Spinal cord (tissue), 10 donors: ENCODE results near the gene UBE2D2. TPM values are rescaled to one million over a fixed set of nuclear protein-coding genes. Genes with fewer than 3 reads are reported as not detected.
"Not testable (repeated sequence)": the region's sequence is repeated elsewhere in the genome, so short reads cannot be mapped to it uniquely, and the experiment has no call there.

Experiments used
- DNase-seq, 6 donors: peaks; one replicate each; pipeline versions ENCODE4 v3.0.0 to v3.0.0-alpha.2; 2013 to 2015; ENCODE audit warnings: low spot score in 6 of 6, low read depth in 4 of 6
- H3K27ac ChIP-seq: one replicate; pipeline ENCODE4 v1.5.1; 2013; ENCODE audit warnings: low read depth, low read length, control low read depth
- H3K27me3 ChIP-seq: one replicate; pipeline ENCODE4 v1.6.1; 2013; ENCODE audit warnings: low read length; ENCODE audit not compliant: control insufficient read depth, insufficient read depth
- H3K36me3 ChIP-seq: one replicate; pipeline ENCODE4 v1.6.1; 2013; ENCODE audit warnings: low read length; ENCODE audit not compliant: control insufficient read depth, insufficient read depth
- H3K4me1 ChIP-seq: one replicate; pipeline ENCODE4 v1.6.1; 2013; ENCODE audit warnings: low read length; ENCODE audit not compliant: control insufficient read depth, insufficient read depth
- H3K4me3 ChIP-seq: one replicate; pipeline ENCODE4 v1.5.1; 2013; ENCODE audit warnings: low read depth, low read length, control low read depth
- H3K9me3 ChIP-seq: one replicate; pipeline ENCODE4 v1.6.1; 2013; ENCODE audit warnings: low read length; ENCODE audit not compliant: control insufficient read depth, insufficient read depth
- WGBS: methylation state at CpG from one replicate; pipeline ENCODE4 v1.1.5; 2013; ENCODE audit warnings: missing lambda C conversion rate; ENCODE audit not compliant: insufficient coverage; 5-methylcytosine and 5-hydroxymethylcytosine counted together
- long read RNA-seq, 4 donors: transcript quantifications; one replicate each; lab custom pipeline, GENCODE V29; 2026
- polyA plus RNA-seq, 2 donors: library from polyadenylated mRNA; unstranded; fragments of 120-200 nt; gene quantifications; one replicate each; pipeline ENCODE4 v1.2.1, GENCODE V29; 2013; ENCODE audit not compliant: insufficient read length in 2 of 2
- total RNA-seq, 2 donors: library from RNA; depleted of rRNA in 1 of 2; stranded (reverse); fragments of 120-200 nt in 1 of 2; fragments of >200 nt in 1 of 2; gene quantifications; one replicate each; pipeline versions ENCODE4 v1.2.3 to v1.2.4, GENCODE V29; 2013 to 2014
- donor health status: healthy.

UBE2D2 gene
- 100 to 1,000 TPM; 108 TPM for total RNA-seq
- 100 to 1,000 TPM; 171 to 185 TPM for polyA plus RNA-seq
- long read RNA-seq, donor 1, transcript UBE2D2-202 (7 exons, 2,702 nt) = major isoform, 66 of 167 reads
- long read RNA-seq, donor 1, partial matches to known transcripts = 101 of 167 reads
- long read RNA-seq, donor 1, other reads (novel, unspliced or antisense) = 0 of 167 reads
- long read RNA-seq, donor 2, transcript UBE2D2-202 (7 exons, 2,702 nt) = major isoform, 34 of 57 reads
- long read RNA-seq, donor 2, partial matches to known transcripts = 17 of 57 reads
- long read RNA-seq, donor 2, other reads (novel, unspliced or antisense) = 5 of 57 reads
- long read RNA-seq, donor 3, transcript UBE2D2-202 (7 exons, 2,702 nt) = major isoform, 52 of 84 reads
- long read RNA-seq, donor 3, partial matches to known transcripts = 24 of 84 reads
- long read RNA-seq, donor 3, other reads (novel, unspliced or antisense) = 7 of 84 reads
- long read RNA-seq, donor 4, transcript UBE2D2-202 (7 exons, 2,702 nt) = major isoform, 60 of 197 reads
- long read RNA-seq, donor 4, partial matches to known transcripts = 124 of 197 reads
- long read RNA-seq, donor 4, other reads (novel, unspliced or antisense) = 9 of 197 reads

- peak within 1 kb of the TSS; percentile 93 for H3K27ac ChIP-seq
- H3K4me1 ChIP-seq = peaks cover 20% of the 10 kb centered on the region
- H3K36me3 ChIP-seq = peaks cover 6% of the 10 kb centered on the region
- no peaks in the 10 kb centered on the region for H3K9me3 ChIP-seq
- WGBS = under 1% methylated on average over 87 of the region's 89 CpGs
- DNase-seq = peak; percentile 93 to 99 (median 97)
- H3K27me3 ChIP-seq = no peaks in the 10 kb centered on the region
- H3K4me3 ChIP-seq = peak within 1 kb of the TSS; percentile 78
Measured at GRCh38 chr5:139560752-139561654, at the start of gene UBE2D2. TSS of gene UBE2D2 (plus strand) at chr5:139561339. CDS start at chr5:139561792, 453 bp downstream.

GRCh38 chr5:139512786-139513390 lies 48.3 kb upstream of the UBE2D2 start:
- DNase-seq = no peak
- no peak overlapping the region for H3K4me3 ChIP-seq
- H3K4me1 ChIP-seq = peaks cover 5% of the 10 kb centered on the region
- H3K27me3 ChIP-seq = no peaks in the 10 kb centered on the region
- WGBS = 89% methylated on average over 4 of the region's 6 CpGs
- no peaks in the 10 kb centered on the region for H3K9me3 ChIP-seq
- no peaks in the 10 kb centered on the region for H3K36me3 ChIP-seq
- no peak overlapping the region for H3K27ac ChIP-seq

- not testable (repeated sequence) for H3K9me3 ChIP-seq, H3K27ac ChIP-seq
Measured at GRCh38 chr5:139513434-139513833, 47.7 kb upstream of the UBE2D2 start.

GRCh38 chr5:139513852-139514485 lies 47.2 kb upstream of the UBE2D2 start:
- Histone ChIP-seq H3K27ac (no peak overlapping the region), H3K36me3 (no peaks in the 10 kb centered on the region), H3K9me3 (no peaks in the 10 kb centered on the region), H3K27me3 (no peaks in the 10 kb centered on the region), H3K4me3 (no peak overlapping the region), H3K4me1 (peaks cover 14% of the 10 kb centered on the region)
- DNase-seq = no peak
- WGBS = 88% methylated on average over 5 of the region's 6 CpGs

More at GRCh38 chr5:139513434-139513833, 47.7 kb upstream of the UBE2D2 start:
- not testable (repeated sequence) for H3K27me3 ChIP-seq, H3K36me3 ChIP-seq, H3K4me3 ChIP-seq
- 76% methylated on average over 5 of the region's 5 CpGs for WGBS
- peak in 5 of 6 donors; percentile 31 to 89 (median 44) for DNase-seq
- peaks cover 11% of the 10 kb centered on the region for H3K4me1 ChIP-seq

GRCh38 chr5:139514486-139514856 lies 46.7 kb upstream of the UBE2D2 start:
- Histone ChIP-seq H3K4me1 (peaks cover 14% of the 10 kb centered on the region), H3K4me3 (no peak overlapping the region), H3K27ac (no peak overlapping the region), H3K9me3 (no peaks in the 10 kb centered on the region), H3K27me3 (no peaks in the 10 kb centered on the region), H3K36me3 (no peaks in the 10 kb centered on the region)
- WGBS = 85% methylated on average over 2 of the region's 2 CpGs
- DNase-seq = no peak

- WGBS = 9% methylated on average over 54 of the region's 56 CpGs
- Histone ChIP-seq H3K4me1 (peaks cover 14% of the 10 kb centered on the region), H3K9me3 (no peaks in the 10 kb centered on the region), H3K4me3 (peak overlapping the region; percentile 66), H3K27me3 (no peaks in the 10 kb centered on the region), H3K36me3 (no peaks in the 10 kb centered on the region), H3K27ac (peak overlapping the region; percentile 85)
- peak; percentile 83 to 97 (median 86) for DNase-seq
Measured at GRCh38 chr5:139517683-139518564, 43.2 kb upstream of the UBE2D2 start.

GRCh38 chr5:139523635-139524445 lies 37.3 kb upstream of the UBE2D2 start:
- peak in 1 of 6 donors; percentile 69 for DNase-seq
- H3K4me3 ChIP-seq = no peak overlapping the region
- no peaks in the 10 kb centered on the region for H3K27me3 ChIP-seq
- WGBS = 55% methylated on average over 7 of the region's 10 CpGs
- H3K4me1 ChIP-seq = peaks cover 9% of the 10 kb centered on the region
- no peaks in the 10 kb centered on the region for H3K9me3 ChIP-seq
- no peaks in the 10 kb centered on the region for H3K36me3 ChIP-seq
- no peak overlapping the region for H3K27ac ChIP-seq

- no peak overlapping the region for H3K4me3 ChIP-seq
- peaks cover 9% of the 10 kb centered on the region for H3K4me1 ChIP-seq
- 17% methylated on average over 1 of the region's 4 CpGs for WGBS
- H3K9me3 ChIP-seq = no peaks in the 10 kb centered on the region
- DNase-seq = no peak
- H3K27ac ChIP-seq = no peak overlapping the region
- no peaks in the 10 kb centered on the region for H3K27me3 ChIP-seq
- no peaks in the 10 kb centered on the region for H3K36me3 ChIP-seq
Measured at GRCh38 chr5:139524446-139524845, 36.7 kb upstream of the UBE2D2 start.
